Sigmoid colon (tissue), 4 donors: ENCODE measurements around the gene CLINT1.

Experiments used
- EP300 ChIP-seq, 4 donors: sonication (generic); formaldehyde crosslinking; IDR thresholded peaks; one replicate each; pipeline ENCODE4 v1.6.1; 2017; ENCODE audit warnings: antibody characterized with exemption in 4 of 4
- POLR2A ChIP-seq, 2 donors: fragments of 450-650 bp; IDR thresholded peaks; one replicate each; pipeline ENCODE4 v1.6.1; 2016; ENCODE audit warnings: antibody characterized with exemption in 2 of 2, mild to moderate bottlenecking in 2 of 2, moderate library complexity in 2 of 2
- POLR2AphosphoS5 ChIP-seq, 4 donors: sonication (generic); formaldehyde crosslinking; IDR thresholded peaks; one replicate each; pipeline ENCODE4 v1.6.1; 2017; ENCODE audit warnings: antibody characterized with exemption in 4 of 4
- TF ChIP-seq, protein P1 (sequence below), 4 experiments: fragments of 450-650 bp in 3 of 4; fragments of 200-600 bp in 1 of 4; IDR thresholded peaks; one replicate each; pipeline ENCODE4 v1.5.1; 2016 to 2019; ENCODE audit warnings: antibody characterized with exemption in 4 of 4, mild to moderate bottlenecking in 3 of 4, moderate library complexity in 2 of 4

DNA sequence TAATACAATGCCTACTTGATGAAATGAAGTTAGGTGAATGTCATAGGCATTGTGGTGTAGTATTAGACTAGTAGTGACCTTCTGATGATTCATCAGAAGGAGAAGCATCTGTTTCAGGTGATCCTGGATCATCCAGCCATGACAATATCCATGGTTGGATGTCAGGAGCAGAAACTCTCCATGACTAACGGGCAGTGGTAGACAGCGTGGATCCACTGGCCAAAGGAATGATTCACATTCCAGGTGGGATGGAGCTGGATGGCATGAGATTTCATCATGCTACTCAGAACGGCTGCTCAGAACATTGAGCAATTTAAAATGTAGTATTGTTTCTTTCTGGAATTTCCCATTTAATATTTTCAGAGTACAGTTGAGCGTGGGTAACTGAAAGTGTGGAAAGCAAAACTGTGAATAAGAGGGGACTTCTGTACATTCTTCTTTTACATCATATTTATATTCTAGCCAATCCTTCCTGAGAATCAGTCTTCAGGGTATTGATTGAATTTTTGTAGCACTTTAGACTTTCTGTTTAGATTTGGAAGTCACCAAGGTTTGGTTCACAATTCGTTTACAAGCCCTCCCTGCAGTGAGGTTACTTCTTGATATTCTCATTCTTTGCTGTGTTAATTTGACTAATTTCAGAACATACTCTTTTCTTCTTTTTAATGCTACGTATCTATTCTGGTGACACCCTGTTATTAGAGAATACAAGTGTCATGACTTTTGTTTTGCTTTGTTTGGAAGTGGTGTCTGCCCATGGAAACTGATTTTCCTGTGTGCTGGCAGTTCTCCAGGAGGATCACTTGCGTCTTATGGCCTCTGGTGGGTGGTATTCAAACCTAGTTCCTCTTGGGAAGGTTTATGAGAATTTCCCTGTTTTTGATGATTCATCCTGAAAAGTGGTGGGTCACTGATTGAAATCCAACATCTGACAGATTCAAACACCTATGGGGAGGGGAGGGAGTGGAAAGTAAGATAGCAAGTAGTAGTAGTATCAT lies 12.2 kb upstream of the CLINT1 start:
- no peak for TF ChIP-seq POLR2A (IDR thresholded peaks at IDR 0.05)
- TF ChIP-seq EP300 (IDR thresholded peaks at IDR 0.05) = no peak
- peak in 2 of 4 donors; percentile 45 to 59 for TF ChIP-seq POLR2AphosphoS5 (IDR thresholded peaks at IDR 0.05)
- TF ChIP-seq, protein P1, sequence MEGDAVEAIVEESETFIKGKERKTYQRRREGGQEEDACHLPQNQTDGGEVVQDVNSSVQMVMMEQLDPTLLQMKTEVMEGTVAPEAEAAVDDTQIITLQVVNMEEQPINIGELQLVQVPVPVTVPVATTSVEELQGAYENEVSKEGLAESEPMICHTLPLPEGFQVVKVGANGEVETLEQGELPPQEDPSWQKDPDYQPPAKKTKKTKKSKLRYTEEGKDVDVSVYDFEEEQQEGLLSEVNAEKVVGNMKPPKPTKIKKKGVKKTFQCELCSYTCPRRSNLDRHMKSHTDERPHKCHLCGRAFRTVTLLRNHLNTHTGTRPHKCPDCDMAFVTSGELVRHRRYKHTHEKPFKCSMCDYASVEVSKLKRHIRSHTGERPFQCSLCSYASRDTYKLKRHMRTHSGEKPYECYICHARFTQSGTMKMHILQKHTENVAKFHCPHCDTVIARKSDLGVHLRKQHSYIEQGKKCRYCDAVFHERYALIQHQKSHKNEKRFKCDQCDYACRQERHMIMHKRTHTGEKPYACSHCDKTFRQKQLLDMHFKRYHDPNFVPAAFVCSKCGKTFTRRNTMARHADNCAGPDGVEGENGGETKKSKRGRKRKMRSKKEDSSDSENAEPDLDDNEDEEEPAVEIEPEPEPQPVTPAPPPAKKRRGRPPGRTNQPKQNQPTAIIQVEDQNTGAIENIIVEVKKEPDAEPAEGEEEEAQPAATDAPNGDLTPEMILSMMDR (IDR thresholded peaks at IDR 0.05) = no peak
